DMS153 treated with DMSO at 0.1 percent for 48 hours (cell line): ENCODE measurements around the gene ZRANB3.

Experiments used
- DNase-seq: peaks from one replicate; lab custom pipeline; 2025; ENCODE audit not compliant: unreplicated experiment; lab: John Stamatoyannopoulos, UW

The ZRANB3 gene

GRCh38 chr2:135255208-135255607 is 275.8 kb downstream of the ZRANB3 start:
- no peak for DNase-seq

- no peak for DNase-seq
Observed at GRCh38 chr2:135252805-135253458, 278.1 kb downstream of the ZRANB3 start.

GRCh38 chr2:135248611-135249010 is 282.4 kb downstream of the ZRANB3 start:
- no peak for DNase-seq

GRCh38 chr2:135246711-135247270 is 284.2 kb downstream of the ZRANB3 start:
- DNase-seq = no peak

- DNase-seq = no peak
Observed at GRCh38 chr2:135245071-135245470, 285.9 kb downstream of the ZRANB3 start.

GRCh38 chr2:135238651-135239050 is 292.4 kb downstream of the ZRANB3 start:
- DNase-seq = no peak

- DNase-seq = no peak
Observed at GRCh38 chr2:135230150-135230549, 300.9 kb downstream of the ZRANB3 start.

DNA sequence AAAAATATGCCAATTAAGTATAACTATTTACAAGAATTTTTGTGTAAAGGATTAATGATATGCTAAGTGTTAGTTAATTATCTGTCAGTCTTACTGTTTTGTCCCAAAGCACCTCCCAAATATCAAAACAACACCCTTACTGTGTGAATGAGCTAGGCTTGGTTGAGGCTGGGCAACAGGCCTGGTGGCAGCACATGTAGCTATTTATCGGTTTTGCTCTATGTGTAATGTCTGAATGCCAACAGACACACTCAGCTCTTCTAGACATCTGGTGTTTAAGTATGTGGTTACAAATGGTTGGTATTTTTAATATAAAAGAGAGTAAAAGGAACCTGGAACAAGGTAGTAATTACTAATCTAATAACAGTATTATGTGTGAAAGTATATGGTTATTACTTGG is 303.6 kb downstream of the ZRANB3 start:
- no peak for DNase-seq

DNA sequence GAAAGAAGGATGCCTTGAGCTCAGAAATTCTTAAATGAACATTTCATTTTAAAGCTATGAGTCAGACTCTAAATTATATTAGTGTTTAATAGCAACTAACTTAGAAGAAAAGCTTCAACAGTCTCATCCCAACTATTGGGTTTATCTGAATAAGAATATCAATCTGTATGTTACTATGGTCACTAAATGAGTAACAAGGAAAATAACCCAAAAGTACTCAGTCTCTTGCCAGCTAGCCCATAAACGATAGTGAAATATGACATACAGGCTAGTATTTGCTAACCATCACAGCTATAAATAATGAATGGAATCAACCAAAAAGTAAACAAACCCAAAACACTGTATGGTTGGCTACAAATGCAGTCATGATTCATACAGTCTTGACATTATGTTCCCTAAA is 304.1 kb downstream of the ZRANB3 start:
- no peak for DNase-seq

GRCh38 chr2:135225781-135226180 is 305.2 kb downstream of the ZRANB3 start:
- DNase-seq = no peak

GRCh38 chr2:135219226-135219625 is 311.8 kb downstream of the ZRANB3 start:
- DNase-seq = no peak

DNA sequence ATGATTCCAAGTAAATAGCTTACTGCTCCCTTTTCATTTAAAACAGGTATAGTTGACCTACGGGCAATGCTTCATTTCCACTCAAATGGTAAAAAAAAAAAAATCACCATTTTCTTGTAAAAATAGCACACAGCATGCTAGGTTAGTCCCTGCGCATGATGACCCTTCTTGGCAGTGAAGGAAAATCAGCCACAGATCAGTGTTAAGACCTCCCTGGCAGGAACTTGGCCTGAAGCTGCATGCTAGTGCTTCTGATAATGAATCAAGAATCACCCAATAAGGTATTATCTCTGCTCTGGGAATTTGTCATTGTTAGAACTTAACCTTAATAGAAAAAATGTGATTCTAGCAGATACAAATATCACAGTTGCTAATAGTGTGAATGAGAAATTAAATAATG is 312.6 kb downstream of the ZRANB3 start:
- DNase-seq = no peak

- DNase-seq = no peak
Observed at GRCh38 chr2:135212757-135213156, 318.3 kb downstream of the ZRANB3 start.

DNA sequence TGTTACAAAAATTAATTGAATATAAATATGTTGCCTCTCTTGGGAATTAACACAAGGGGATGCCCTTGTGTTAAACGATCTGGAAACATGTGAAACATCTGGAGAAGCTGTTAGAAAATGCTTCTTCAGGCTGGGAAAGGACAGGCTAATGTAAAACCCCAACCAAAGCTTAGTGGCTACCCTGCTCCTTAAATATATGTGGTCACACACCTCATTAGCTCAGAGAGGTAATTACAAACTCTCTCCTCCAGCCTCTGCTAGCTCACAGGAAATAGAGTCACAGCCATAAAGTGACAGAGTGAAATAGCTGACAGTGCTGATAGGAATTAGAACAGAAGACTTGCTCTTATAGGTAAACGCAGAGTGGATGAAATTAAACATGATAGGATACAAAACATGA is 323.0 kb downstream of the ZRANB3 start:
- no peak for DNase-seq

GRCh38 chr2:135203944-135204343 is 327.1 kb downstream of the ZRANB3 start:
- no peak for DNase-seq

DNA sequence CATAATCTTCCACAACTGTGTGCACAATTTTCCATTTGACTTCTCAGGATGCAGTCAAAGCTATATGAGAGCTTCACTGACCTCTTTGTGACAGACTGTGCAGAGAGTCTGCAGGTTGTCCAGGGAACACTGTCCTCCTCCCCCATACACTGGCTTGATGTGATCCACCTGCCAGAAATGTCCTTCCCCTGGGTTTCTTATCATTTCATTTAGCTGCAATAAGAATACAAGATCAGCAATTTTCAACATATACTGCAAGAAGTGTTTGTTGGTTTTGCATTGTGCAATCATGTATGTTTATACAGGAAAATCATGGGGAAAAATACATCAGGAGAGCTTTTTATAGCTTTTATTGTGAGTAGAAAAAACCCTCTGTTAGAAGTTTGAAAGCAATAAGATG is 328.3 kb downstream of the ZRANB3 start:
- DNase-seq = no peak

GRCh38 chr2:135198481-135198880 is 332.5 kb downstream of the ZRANB3 start:
- DNase-seq = no peak

DNA sequence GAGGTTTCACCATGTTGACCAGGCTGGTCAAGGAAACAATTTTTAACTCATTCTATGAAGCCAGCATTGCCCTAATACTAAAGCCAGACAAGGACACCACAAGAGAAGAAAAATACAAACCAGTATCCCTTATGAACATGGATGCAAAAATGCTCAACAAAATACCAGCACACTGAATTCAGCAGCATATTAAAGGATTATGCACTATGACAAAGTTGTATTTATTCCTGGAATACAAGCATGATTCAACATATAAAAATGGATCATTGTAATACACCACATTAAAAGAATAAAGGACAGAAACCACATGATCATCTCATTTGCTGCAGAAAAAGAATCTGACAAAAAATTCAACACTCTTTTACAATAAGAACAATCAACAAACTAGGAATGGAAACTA is 340.2 kb downstream of the ZRANB3 start:
- no peak for DNase-seq

GRCh38 chr2:135189148-135189547 is 341.9 kb downstream of the ZRANB3 start:
- DNase-seq = no peak

DNA sequence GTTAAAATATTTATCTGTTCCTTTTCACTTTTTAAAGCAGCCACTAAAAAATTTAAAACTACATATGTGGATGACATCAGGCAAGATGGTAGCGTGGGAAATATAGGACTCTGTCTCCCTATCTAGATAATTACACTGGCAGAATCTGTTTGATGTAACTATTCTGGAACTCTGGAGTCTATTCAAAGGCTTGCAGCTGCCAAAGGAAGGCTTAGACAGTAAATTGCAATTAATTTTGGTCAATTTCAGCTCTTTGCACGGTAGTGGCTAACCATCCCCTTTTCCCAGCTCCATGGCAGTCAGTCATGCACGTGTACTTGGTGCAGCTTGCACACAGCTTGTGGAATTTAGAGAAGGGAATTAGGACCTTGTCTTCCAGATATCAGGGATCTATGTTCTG is 343.7 kb downstream of the ZRANB3 start:
- DNase-seq = no peak

DNA sequence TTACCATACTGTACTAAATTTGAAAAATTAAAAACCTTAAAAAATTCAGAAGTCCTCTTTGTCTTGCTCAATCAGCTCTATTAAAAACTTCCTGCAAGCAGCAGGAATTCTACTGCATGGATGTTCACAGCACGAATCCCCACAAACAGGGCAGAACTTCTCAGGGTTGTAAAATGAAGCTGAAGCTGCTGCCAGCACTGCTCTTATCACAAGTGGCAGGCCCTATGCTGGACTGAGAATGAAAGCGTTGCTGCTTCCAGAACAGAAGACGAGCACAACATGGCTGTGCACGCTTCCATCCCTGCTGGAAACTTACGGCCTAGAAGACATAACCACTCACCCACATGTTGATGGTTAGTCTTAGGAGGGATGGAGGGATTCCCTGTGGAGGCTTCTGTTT is 345.0 kb downstream of the ZRANB3 start:
- DNase-seq = no peak

GRCh38 chr2:135183822-135184221 is 347.2 kb downstream of the ZRANB3 start:
- no peak for DNase-seq

GRCh38 chr2:135182601-135183000 is 348.4 kb downstream of the ZRANB3 start:
- no peak for DNase-seq
